Ishikawa (cell line): ENCODE measurements around the gene POP4.

Experiments
- CEBPB ChIP-seq: IDR thresholded peaks from 2 replicates; pipeline ENCODE4 v1.6.1; 2012
- CREB1 ChIP-seq: IDR thresholded peaks from 2 replicates; pipeline ENCODE4 v1.6.1; 2012; ENCODE audit warnings: low read depth
- EGR1 ChIP-seq: IDR thresholded peaks from 2 replicates; pipeline ENCODE4 v1.6.1; 2012
- EP300 ChIP-seq: IDR thresholded peaks from 2 replicates; pipeline ENCODE4 v1.6.1; 2012; ENCODE audit warnings: borderline replicate concordance
- FOXM1 ChIP-seq: IDR thresholded peaks from 2 replicates; pipeline ENCODE4 v1.6.1; 2012; ENCODE audit warnings: low read depth, borderline replicate concordance
- NFIC ChIP-seq: IDR thresholded peaks from 2 replicates; pipeline ENCODE4 v1.6.1; 2012
- RAD21 ChIP-seq: IDR thresholded peaks from 2 replicates; pipeline ENCODE4 v1.6.1; 2012; ENCODE audit warnings: low read depth
- REST ChIP-seq: IDR thresholded peaks from 2 replicates; pipeline ENCODE4 v1.6.1; 2012; ENCODE audit warnings: low read depth, mild to moderate bottlenecking
- TAF1 ChIP-seq: IDR thresholded peaks from 2 replicates; pipeline ENCODE4 v1.6.1; 2012; ENCODE audit warnings: low read depth, mild to moderate bottlenecking
- TCF12 ChIP-seq: IDR thresholded peaks from 2 replicates; pipeline ENCODE4 v1.6.1; 2012; ENCODE audit warnings: low read depth
- TEAD4 ChIP-seq: IDR thresholded peaks from 2 replicates; pipeline ENCODE4 v1.6.1; 2012
- USF1 ChIP-seq: IDR thresholded peaks from 2 replicates; pipeline ENCODE4 v1.6.1; 2012
- YY1 ChIP-seq: IDR thresholded peaks from 2 replicates; pipeline ENCODE4 v1.6.1; 2012; ENCODE audit warnings: low read depth
- ZBTB7A ChIP-seq: IDR thresholded peaks from 2 replicates; pipeline ENCODE4 v1.6.1; 2012; ENCODE audit warnings: low read depth
- TF ChIP-seq, protein P1 (sequence below): IDR thresholded peaks from 2 replicates; pipeline ENCODE4 v1.6.1; 2012

Gene POP4

DNA sequence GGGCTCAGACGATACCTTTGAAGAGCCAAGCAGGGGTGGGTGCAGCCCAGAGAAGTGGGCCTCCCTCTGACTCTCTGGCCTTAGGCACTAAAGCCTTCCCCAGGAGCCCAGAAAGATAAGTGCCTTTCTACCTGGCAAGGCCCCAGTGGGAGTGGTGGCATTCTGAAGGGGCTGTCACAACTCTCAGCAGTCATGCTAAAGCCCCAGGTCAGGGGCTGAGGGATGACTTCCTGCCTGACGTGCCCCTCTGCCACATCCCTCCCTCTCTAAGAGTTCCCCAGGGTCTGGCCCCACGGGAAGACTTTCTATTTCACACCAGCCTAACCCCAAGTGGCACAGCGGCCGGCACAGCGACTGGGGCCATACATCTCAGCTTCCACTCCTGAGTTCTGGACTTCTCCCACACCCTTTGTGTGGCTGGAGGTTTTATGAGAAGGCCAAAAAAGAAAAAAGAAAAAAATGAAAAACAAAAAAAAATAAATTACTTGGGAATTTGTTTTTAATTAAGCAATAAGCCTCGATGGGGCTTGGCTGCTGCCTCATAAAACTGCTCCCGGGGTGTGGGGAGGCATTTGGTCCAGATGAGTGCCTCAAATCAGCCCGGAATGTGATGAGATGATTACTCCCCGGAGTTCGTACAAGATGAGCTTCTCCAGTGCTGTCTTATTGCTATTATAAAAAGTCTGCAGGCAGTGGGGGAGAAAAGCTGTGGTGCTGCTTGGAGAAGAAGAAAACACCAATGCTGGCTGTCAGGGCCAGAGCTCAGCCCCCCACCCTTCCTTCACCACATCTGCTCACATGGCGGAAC lies 30.7 kb downstream of the POP4 start:
- TF ChIP-seq ZBTB7A (no peak), EP300 (no peak), TAF1 (no peak), CEBPB (no peak), EGR1 (no peak), REST (no peak), TCF12 (no peak), TEAD4 (no peak), YY1 (no peak), CREB1 (no peak)
- TF ChIP-seq, protein P1, sequence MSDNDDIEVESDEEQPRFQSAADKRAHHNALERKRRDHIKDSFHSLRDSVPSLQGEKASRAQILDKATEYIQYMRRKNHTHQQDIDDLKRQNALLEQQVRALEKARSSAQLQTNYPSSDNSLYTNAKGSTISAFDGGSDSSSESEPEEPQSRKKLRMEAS = no peak

- TF ChIP-seq FOXM1 (no peak), RAD21 (no peak), REST (no peak), USF1 (no peak), NFIC (no peak), EP300 (no peak), TCF12 (no peak), YY1 (no peak), CEBPB (no peak), CREB1 (no peak), TAF1 (no peak), EGR1 (no peak), TEAD4 (no peak), ZBTB7A (no peak)
- TF ChIP-seq, protein P1 = no peak
Observed at GRCh38 chr19:29639086-29639485, 33.0 kb downstream of the POP4 start.

- TF ChIP-seq YY1 (no peak), FOXM1 (no peak), TCF12 (no peak), ZBTB7A (no peak), CEBPB (no peak), USF1 (no peak)
- TF ChIP-seq, protein P1 = no peak
Observed at GRCh38 chr19:29640231-29640630, 34.1 kb downstream of the POP4 start.

DNA sequence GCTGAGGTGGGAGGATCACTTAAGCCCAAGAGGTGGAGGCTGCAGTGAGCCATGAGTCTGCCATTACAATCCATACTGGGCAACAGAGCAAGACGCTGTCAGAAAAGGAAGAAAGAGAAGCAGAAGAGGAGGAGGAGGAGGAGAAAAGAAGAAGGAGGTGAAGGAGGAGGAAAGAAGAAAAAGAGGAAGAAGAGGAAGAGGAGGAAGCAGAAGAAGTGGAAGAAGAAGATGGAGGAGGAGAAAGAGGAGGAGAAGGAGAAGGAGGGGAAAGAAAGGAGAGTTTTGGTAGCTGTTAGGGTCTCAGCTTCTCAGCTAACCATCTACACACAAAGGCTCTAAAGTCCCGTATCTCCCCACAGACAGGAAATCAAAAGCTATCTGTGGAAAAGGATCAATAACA lies 35.5 kb downstream of the POP4 start:
- no peak for TF ChIP-seq REST
- TF ChIP-seq EP300 = no peak
- TF ChIP-seq CEBPB = no peak
- TF ChIP-seq RAD21 = no peak
- no peak for TF ChIP-seq NFIC
- TF ChIP-seq TCF12 = no peak
- TF ChIP-seq EGR1 = no peak
- no peak for TF ChIP-seq ZBTB7A
- no peak for TF ChIP-seq FOXM1
- no peak for TF ChIP-seq USF1
- TF ChIP-seq TAF1 = no peak
- no peak for TF ChIP-seq YY1
- no peak for TF ChIP-seq TEAD4
- TF ChIP-seq, protein P1 = no peak
- no peak for TF ChIP-seq CREB1
